ENCODE results near the gene PTDSS2.
"Not testable (repeated sequence)": the region's sequence is repeated elsewhere in the genome, so short reads cannot be mapped to it uniquely, and the experiment has no call there.

Gene PTDSS2

DNA sequence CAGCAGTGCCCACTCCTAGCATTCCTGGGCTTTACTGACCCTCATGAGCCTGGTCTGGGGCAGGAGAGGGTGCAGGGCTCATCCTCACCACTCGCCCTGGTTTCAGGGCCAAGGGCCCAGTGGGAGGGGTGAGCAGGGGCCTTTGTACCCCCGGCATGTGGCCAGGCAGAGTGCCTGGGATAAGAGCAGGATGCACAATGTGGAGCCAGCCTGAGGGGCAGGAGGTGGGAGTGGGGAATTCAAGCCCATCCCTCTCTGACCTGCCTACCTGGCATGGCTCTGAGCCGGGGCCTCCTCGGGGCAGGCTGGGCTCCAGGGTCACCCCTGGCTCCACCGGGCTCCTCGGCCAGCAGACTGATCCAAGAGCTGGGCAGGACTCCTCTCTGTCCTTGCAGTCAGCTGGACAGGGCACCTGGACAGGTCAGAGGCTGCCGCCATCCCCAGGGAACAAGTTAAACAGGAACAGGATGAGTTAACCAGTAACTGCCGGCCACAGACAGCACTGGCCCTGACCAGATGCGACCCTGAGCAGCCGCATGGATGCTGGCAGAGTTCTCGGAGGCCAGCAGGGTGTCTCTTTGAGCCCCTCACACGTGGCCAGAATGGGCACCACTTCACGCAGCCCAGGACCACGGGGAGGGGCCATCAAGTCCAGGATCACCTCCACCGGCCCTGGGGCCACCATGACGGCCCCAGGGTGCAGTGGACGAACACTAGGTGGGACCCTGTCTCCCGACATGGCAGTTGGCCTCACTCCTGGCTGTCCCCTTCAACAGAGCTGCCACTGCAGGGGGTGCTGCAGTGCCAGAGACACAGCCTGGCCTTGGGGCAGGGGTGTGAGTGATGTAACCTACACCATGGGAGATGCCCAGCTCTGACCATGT lies 40.2 kb upstream of the PTDSS2 start:
- H3K4me3 ChIP-seq (ENCODE audit: low read depth, low read length): no peak overlapping the region
- no peak for DNase-seq (ENCODE audit: low read depth)
- TF ChIP-seq, protein P1, sequence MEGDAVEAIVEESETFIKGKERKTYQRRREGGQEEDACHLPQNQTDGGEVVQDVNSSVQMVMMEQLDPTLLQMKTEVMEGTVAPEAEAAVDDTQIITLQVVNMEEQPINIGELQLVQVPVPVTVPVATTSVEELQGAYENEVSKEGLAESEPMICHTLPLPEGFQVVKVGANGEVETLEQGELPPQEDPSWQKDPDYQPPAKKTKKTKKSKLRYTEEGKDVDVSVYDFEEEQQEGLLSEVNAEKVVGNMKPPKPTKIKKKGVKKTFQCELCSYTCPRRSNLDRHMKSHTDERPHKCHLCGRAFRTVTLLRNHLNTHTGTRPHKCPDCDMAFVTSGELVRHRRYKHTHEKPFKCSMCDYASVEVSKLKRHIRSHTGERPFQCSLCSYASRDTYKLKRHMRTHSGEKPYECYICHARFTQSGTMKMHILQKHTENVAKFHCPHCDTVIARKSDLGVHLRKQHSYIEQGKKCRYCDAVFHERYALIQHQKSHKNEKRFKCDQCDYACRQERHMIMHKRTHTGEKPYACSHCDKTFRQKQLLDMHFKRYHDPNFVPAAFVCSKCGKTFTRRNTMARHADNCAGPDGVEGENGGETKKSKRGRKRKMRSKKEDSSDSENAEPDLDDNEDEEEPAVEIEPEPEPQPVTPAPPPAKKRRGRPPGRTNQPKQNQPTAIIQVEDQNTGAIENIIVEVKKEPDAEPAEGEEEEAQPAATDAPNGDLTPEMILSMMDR (IDR thresholded peaks at IDR 0.05; ENCODE audit: insufficient read depth, low read depth, low read length, missing control alignments): no peak

DNA sequence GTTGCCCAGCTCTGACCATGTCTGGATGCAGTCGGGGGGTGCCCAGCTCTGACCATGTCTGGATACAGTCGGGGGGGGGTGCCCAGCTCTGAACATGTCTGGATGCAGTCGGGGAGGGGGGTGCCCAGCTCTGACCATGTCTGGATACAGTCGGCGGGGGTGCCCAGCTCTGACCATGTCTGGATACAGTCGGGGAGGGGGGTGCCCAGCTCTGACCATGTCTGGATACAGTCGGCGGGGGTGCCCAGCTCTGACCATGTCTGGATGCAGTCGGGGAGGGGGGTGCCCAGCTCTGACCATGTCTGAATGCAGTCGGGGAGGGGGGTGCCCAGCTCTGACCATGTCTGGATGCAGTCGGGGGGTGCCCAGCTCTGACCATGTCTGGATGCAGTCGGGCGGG lies 39.4 kb upstream of the PTDSS2 start:
- H3K4me3 ChIP-seq (ENCODE audit: low read depth, low read length); DNase-seq (ENCODE audit: low read depth): not testable (repeated sequence)

DNA sequence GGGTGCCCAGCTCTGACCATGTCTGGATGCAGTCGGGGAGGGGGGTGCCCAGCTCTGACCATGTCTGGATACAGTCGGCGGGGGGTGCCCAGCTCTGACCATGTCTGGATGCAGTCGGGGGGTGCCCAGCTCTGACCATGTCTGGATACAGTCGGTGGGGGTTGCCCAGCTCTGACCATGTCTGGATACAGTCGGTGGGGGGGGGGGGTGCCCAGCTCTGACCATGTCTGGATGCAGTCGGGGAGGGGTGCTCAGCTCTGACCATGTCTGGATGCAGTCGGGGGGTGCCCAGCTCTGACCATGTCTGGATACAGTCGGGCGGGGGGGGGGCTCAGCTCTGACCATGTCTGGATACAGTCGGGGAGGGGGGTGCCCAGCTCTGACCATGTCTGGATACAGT lies 38.6 kb upstream of the PTDSS2 start:
- DNase-seq (ENCODE audit: low read depth); H3K4me3 ChIP-seq (ENCODE audit: low read depth, low read length): not testable (repeated sequence)

DNA sequence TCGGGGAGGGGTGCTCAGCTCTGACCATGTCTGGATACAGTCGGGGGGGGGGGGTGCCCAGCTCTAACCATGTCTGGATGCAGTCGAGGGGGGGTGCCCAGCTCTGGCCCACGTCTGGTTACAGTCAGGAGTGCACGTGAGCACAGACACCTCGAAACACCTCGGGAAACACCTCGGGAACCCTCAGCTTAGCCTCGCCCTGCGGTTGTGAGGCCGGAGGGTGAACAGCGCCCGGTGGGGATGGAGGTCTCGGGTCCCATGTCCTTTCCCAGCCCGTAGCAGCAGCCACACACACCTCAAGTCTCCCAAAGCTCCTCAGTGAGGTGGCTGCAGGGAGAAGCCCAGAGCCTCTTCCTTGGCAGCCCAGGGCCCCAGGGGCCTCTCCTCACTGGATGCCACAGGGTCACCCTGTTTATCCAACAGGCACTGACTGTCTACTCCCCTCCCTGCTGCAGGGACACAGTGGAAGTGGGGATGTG lies 37.4 kb upstream of the PTDSS2 start:
- TF ChIP-seq, protein P1 (IDR thresholded peaks at IDR 0.05; ENCODE audit: insufficient read depth, low read depth, low read length, missing control alignments): no peak
- H3K4me3 ChIP-seq (ENCODE audit: low read depth, low read length): no peak overlapping the region
- DNase-seq (ENCODE audit: low read depth): no peak

DNA sequence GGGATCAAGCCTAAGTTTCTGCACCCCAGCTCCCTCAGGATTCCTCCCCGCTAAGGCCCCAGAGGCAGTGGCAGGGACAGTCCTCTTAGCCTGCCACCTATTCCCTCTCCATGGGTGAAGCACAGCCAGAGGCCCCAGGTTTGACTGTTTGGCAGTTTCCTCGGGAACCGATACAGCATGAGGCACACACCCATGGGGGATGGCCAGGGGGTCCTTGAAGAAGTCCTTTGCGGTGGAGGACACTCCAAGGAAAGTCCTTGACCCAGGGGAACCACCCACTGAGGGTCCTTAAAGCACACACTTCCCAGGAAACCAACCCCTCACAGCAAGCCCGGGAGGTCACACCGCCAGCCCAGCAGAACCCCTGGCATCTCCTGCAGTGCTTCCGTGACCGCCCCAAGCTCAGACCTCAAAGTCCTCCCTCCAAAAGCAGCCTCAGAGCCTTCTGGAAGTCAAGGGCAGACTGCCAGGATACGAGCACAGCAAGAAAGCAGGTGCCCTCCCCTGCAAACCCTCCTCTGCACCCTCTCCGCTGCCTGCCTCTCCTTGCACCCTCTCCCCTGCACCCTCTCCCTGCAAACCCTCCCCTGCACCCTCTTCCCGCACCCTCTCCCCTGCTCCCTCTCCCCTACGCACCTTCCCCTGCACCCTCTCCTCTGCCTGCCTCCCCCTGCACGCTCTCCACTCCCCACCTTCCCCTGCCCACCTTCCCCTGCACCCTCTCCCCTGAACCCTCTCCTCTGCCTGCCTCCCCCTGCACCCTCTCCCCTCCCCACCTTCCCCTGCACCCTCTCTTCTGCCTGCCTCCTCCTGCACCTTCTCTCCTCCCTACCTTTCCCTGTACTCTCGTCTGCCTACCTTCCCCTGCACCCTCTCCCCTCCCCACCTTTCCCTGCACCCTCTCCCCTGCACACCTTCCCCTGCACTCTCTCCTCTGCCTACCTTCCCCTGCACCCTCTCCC lies 36.7 kb upstream of the PTDSS2 start:
- H3K4me3 ChIP-seq (ENCODE audit: low read depth, low read length): no peak overlapping the region
- TF ChIP-seq, protein P1 (IDR thresholded peaks at IDR 0.05; ENCODE audit: insufficient read depth, low read depth, low read length, missing control alignments): no peak
- no peak for DNase-seq (ENCODE audit: low read depth)

DNA sequence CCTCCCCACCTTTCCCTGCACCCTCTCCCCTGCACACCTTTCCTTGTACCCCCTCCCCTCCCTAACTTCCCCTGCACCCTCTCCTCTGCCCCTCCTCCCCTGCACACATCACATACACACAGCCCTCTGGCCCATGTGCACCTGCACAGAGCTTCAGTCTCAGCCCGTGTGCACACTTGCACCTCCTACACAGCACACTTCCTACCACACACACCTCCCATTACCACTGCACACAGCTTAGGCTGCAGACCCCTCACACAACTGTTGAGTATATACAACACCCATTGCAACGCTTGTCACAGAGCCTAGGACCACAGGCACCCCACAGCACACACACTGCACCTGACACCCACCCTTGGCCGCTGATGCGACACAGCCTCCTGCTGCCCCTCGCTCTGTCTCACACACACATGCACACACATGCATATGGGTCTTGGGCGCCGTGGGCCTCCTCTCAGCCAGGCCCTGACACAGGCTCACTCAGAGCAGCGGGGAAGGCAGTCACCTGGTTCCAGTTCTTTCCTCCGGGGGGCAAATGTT lies 35.7 kb upstream of the PTDSS2 start:
- TF ChIP-seq, protein P1 (IDR thresholded peaks at IDR 0.05; ENCODE audit: insufficient read depth, low read depth, low read length, missing control alignments): no peak
- peak overlapping the region; percentile 10 for H3K4me3 ChIP-seq (ENCODE audit: low read depth, low read length)
- no peak for DNase-seq (ENCODE audit: low read depth)

DNA sequence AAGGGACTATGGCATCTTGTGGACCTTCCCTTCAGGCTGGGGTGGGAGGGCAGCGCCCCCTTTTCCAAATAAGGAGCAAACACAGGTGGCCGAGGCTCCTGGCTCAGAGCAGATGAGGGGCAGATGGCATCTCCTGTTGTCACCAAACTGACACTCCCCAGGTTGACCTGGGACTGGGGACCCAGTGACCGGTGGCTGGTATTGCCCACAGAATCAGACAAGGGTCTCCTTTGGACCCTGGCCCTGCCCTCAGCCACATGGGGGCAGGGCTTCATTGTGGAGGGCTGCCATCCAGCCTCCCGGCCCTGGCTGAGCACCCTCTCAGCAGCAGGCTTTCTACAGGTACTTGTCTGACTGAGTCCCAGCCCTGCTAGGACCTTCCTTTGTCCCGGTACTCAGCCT lies 34.4 kb upstream of the PTDSS2 start:
- H3K4me3 ChIP-seq (ENCODE audit: low read depth, low read length): no peak overlapping the region
- DNase-seq (ENCODE audit: low read depth): no peak
- TF ChIP-seq, protein P1 (IDR thresholded peaks at IDR 0.05; ENCODE audit: insufficient read depth, low read depth, low read length, missing control alignments): no peak
